Thyroid gland (tissue), 4 donors: ENCODE results near the gene TMEM121B. TPM values are rescaled to one million over a fixed set of nuclear protein-coding genes. Genes with fewer than 3 reads are reported as not detected.

Experiments
- DNase-seq, 2 donors: peaks; one replicate each; pipeline ENCODE4 v3.0.0-alpha.2; 2019
- H3K27ac ChIP-seq, 3 donors: fragments of 200-600 bp; sonication (generic); 1 replicate in 2 of 3; 2 replicates in 1 of 3; pipeline ENCODE4 v1.5.1; 2016 to 2019; ENCODE audit warnings: mild to moderate bottlenecking in 1 of 3, moderate library complexity in 1 of 3
- H3K27me3 ChIP-seq: fragments of 200-600 bp; sonication (generic); one replicate; pipeline ENCODE4 v1.5.1; 2019
- H3K36me3 ChIP-seq, 2 donors: fragments of 200-600 bp; sonication (generic); one replicate each; pipeline ENCODE4 v1.5.1; 2016 to 2019
- H3K4me1 ChIP-seq, 2 donors: fragments of 200-600 bp; sonication (generic); one replicate each; pipeline ENCODE4 v1.5.1; 2017 to 2019
- H3K4me3 ChIP-seq, 3 donors: fragments of 200-600 bp; sonication (generic); replicated peaks in 1 of 3; 1 replicate in 2 of 3; 2 replicates in 1 of 3; pipeline ENCODE4 v1.5.1; 2016; ENCODE audit warnings: mild to moderate bottlenecking in 1 of 3
- H3K9me3 ChIP-seq: fragments of 200-600 bp; sonication (generic); one replicate; pipeline ENCODE4 v1.5.1; 2017
- POLR2A ChIP-seq, 2 donors: fragments of 450-650 bp; IDR thresholded peaks; one replicate each; pipeline ENCODE4 v1.6.1; 2017; ENCODE audit warnings: antibody characterized with exemption in 2 of 2, mild to moderate bottlenecking in 2 of 2, moderate library complexity in 1 of 2
- WGBS, 2 donors: methylation state at CpG; one replicate each; pipeline ENCODE4 v1.1.5; 2017; 5-methylcytosine and 5-hydroxymethylcytosine counted together
- intact Hi-C: fragments of 100-400 bp; cut with DNase I; formaldehyde crosslinking; loops from one replicate; pipeline ENCODE4 v1.15.1; 2023
- total RNA-seq, 4 donors: library from RNA; depleted of rRNA; stranded (reverse); fragments of >200 nt; gene quantifications; one replicate each; pipeline ENCODE4 v1.2.3, GENCODE V29; 2016
- TF ChIP-seq, protein P1 (sequence below), 6 experiments: fragments of 200-600 bp in 3 of 6; fragments of 450-650 bp in 3 of 6; sonication (generic) in 3 of 6; IDR thresholded peaks; one replicate each; pipeline ENCODE4 v1.5.1; 2016 to 2019; ENCODE audit warnings: antibody characterized with exemption in 6 of 6, mild to moderate bottlenecking in 2 of 6, inconsistent platforms in 1 of 6, moderate library complexity in 1 of 6

The TMEM121B gene
- total RNA-seq, 4 donors from 2014 or later, result 0.10 to 0.17 TPM; not detected in 2

DNA sequence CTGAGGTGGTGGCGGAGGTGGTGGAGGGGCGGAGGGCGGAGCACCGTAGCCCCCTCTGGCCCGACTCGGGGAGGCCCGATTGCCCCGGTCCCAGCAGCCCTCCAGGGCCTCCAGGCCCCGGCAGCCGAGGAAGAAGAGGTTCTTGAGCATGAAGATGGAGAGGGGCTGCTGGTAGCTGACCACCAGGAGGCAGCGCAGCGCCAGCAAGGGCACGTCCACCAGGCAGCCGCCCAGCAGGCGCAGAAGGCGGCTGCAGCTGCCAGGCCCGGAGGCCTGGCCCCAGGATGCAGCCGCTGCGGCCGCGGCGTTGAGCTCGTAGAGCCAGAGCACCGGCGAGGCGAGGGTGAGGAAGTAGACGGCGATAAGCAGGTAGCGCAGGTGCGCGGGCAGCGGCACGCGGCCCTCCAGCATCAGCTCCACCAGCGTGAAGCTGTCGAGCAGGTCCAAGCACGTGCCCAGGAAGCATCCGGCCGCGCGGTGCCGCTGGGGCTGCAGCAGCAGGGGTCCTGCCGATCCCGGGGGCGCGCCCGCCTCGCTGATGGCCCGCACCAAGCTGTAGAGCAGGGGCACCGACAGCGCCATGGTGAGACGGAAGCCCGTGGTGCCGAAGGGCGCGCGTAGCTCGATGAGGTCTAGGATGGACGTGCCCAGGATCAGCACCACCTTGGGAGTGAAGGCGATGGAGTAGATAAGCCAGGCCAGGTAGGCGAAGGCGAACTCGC is 1.5 kb downstream of the TMEM121B start:
- H3K4me1 ChIP-seq, result peaks cover 4 to 13% of the 10 kb centered on the region in 2 donors
- DNase-seq, result no peak
- H3K36me3 ChIP-seq, result no peaks in the 10 kb centered on the region
- TF ChIP-seq POLR2A (IDR thresholded peaks at IDR 0.05), result no peak
- TF ChIP-seq, protein P1, sequence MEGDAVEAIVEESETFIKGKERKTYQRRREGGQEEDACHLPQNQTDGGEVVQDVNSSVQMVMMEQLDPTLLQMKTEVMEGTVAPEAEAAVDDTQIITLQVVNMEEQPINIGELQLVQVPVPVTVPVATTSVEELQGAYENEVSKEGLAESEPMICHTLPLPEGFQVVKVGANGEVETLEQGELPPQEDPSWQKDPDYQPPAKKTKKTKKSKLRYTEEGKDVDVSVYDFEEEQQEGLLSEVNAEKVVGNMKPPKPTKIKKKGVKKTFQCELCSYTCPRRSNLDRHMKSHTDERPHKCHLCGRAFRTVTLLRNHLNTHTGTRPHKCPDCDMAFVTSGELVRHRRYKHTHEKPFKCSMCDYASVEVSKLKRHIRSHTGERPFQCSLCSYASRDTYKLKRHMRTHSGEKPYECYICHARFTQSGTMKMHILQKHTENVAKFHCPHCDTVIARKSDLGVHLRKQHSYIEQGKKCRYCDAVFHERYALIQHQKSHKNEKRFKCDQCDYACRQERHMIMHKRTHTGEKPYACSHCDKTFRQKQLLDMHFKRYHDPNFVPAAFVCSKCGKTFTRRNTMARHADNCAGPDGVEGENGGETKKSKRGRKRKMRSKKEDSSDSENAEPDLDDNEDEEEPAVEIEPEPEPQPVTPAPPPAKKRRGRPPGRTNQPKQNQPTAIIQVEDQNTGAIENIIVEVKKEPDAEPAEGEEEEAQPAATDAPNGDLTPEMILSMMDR (IDR thresholded peaks at IDR 0.05), result no peak
- no peaks in the 10 kb centered on the region for H3K9me3 ChIP-seq
- no peak overlapping the region for H3K4me3 ChIP-seq
- no peaks in the 10 kb centered on the region for H3K27me3 ChIP-seq
- no peak overlapping the region for H3K27ac ChIP-seq
- WGBS, 2 donors, result 30 to 54% methylated on average over 10 to 28 of the region's 63 CpGs
- intact Hi-C loops, result no loop called here

GRCh38 chr22:17118342-17118741 is 2.8 kb downstream of the TMEM121B start:
- Histone ChIP-seq H3K4me1 (peaks cover 4 to 13% of the 10 kb centered on the region in 2 donors), H3K36me3 (no peaks in the 10 kb centered on the region), H3K9me3 (no peaks in the 10 kb centered on the region), H3K27ac (no peak overlapping the region), H3K27me3 (no peaks in the 10 kb centered on the region), H3K4me3 (no peak overlapping the region)
- 76 to 78% methylated on average over 4 of the region's 4 CpGs for WGBS, 2 donors
- TF ChIP-seq, protein P1 (IDR thresholded peaks at IDR 0.05), result no peak
- no peak for TF ChIP-seq POLR2A (IDR thresholded peaks at IDR 0.05)
- DNase-seq, result no peak
- intact Hi-C loops, result no loop called here

DNA sequence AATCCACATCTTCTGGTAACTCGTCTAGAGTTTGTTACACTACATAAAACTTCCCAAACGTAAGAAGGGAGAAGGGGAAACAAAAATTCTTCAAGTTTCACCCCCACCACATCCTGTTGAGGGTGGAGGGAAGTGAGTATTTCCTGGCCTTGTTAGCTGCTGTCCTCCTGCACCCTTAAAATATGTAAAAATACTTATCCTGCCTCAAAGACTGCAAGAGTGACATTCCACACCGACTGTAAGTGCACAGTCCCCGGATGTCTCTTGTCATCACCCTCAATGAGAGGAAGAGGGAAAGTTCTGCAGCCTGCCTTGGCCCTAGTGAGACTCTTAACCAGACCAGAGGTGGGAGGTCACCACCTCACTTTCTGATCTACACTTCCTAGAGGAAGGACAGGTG is 3.3 kb downstream of the TMEM121B start:
- H3K4me1 ChIP-seq, result peaks cover 4 to 16% of the 10 kb centered on the region in 2 donors
- H3K36me3 ChIP-seq, result no peaks in the 10 kb centered on the region
- no peak for TF ChIP-seq POLR2A (IDR thresholded peaks at IDR 0.05)
- TF ChIP-seq, protein P1 (IDR thresholded peaks at IDR 0.05), result no peak
- 40 to 48% methylated on average over 4 of the region's 4 CpGs for WGBS, 2 donors
- H3K4me3 ChIP-seq, result no peak overlapping the region
- DNase-seq, result no peak
- no peak overlapping the region for H3K27ac ChIP-seq
- no peaks in the 10 kb centered on the region for H3K9me3 ChIP-seq
- no peaks in the 10 kb centered on the region for H3K27me3 ChIP-seq
- intact Hi-C loops, result no loop called here

DNA sequence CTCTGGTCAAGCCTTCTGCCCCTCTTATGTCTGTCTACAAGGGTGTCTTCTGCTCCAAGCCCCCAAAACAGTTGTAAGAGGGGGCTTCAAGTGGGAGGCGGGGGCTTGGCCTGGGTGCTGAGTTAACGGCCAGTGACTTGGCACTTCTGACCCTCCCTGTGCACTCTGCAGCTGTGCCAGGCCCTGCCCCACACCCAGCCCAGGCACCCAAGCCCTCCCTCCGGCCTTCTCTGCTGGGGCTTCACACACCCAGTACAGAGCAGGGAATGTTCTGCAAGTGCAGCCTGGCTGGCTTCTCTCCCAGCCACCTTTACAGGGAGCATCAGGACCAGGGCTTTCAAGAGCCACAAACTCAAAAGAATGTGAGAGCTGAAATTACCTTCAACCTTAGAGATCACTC is 3.8 kb downstream of the TMEM121B start:
- Histone ChIP-seq H3K9me3 (no peaks in the 10 kb centered on the region), H3K4me1 (peaks cover 4 to 17% of the 10 kb centered on the region in 2 donors), H3K27ac (no peak overlapping the region), H3K36me3 (no peaks in the 10 kb centered on the region), H3K4me3 (no peak overlapping the region), H3K27me3 (no peaks in the 10 kb centered on the region)
- no peak for DNase-seq
- intact Hi-C loops, result no loop called here
- 53 to 60% methylated on average over 1 to 3 of the region's 3 CpGs for WGBS, 2 donors
- TF ChIP-seq, protein P1 (IDR thresholded peaks at IDR 0.05), result no peak
- TF ChIP-seq POLR2A (IDR thresholded peaks at IDR 0.05), result no peak

- no peak for DNase-seq
- intact Hi-C loops, result no loop called here
- Histone ChIP-seq H3K27ac (no peak overlapping the region), H3K36me3 (no peaks in the 10 kb centered on the region), H3K4me3 (no peak overlapping the region), H3K9me3 (no peaks in the 10 kb centered on the region), H3K27me3 (no peaks in the 10 kb centered on the region), H3K4me1 (peaks cover 4 to 16% of the 10 kb centered on the region in 2 donors)
- TF ChIP-seq, protein P1 (IDR thresholded peaks at IDR 0.05), result no peak
- TF ChIP-seq POLR2A (IDR thresholded peaks at IDR 0.05), result no peak
- WGBS, 2 donors, result 52% methylated on average over 6 of the region's 6 CpGs
These were observed 4.4 kb downstream of the TMEM121B start for GRCh38 chr22:17116572-17117330.
